ENCODE results near the gene ZNF317. TPM values are rescaled to one million over a fixed set of nuclear protein-coding genes. Genes with fewer than 3 reads are reported as not detected.
A peak's percentile ranks its signal among the peaks of the same experiment; 100 is the strongest.
"Not testable (repeated sequence)": the region's sequence is repeated elsewhere in the genome, so short reads cannot be mapped to it uniquely, and the experiment has no call there.

Gene ZNF317
- total RNA-seq, 1 experiment from 2014 or later: 21.4 TPM

- no peak for DNase-seq (ENCODE audit: low read depth)
These were observed 31.3 kb downstream of the ZNF317 start for GRCh38 chr19:9171393-9171991.

GRCh38 chr19:9175326-9175725, 35.1 kb downstream of the ZNF317 start:
- DNase-seq (ENCODE audit: low read depth): no peak

- DNase-seq (ENCODE audit: low read depth): peak; percentile 17
These were observed 38.7 kb downstream of the ZNF317 start, which contains the start of gene OR7D2 for GRCh38 chr19:9178901-9179300. Gene OR7D2 (plus strand): TSS chr19:9178979. CDS start chr19:9185782, 6,803 bp downstream.

GRCh38 chr19:9183000-9183399, 42.8 kb downstream of the ZNF317 start:
- no peak for DNase-seq (ENCODE audit: low read depth)

DNA sequence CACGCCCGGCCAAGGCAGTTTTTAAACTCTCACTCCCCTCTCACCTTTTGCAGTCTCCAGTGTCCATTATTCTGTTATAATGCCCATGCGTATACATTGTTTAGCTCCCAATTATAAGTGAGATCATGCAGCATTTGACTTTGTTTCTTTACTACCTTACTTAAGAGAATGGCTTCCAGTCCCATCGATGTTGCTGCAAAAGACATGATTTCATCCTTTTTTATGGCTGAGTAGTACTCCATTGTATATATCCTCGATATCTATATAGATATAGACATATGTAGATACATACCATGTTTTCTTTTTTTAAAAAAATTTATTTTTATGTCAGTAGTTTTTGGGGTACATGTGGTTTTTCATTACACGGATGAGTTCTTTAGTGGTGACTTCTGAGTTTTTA, 47.0 kb downstream of the ZNF317 start:
- no peak for DNase-seq (ENCODE audit: low read depth)

- no peak for DNase-seq (ENCODE audit: low read depth)
These were observed 49.3 kb downstream of the ZNF317 start for GRCh38 chr19:9189535-9189934.

DNA sequence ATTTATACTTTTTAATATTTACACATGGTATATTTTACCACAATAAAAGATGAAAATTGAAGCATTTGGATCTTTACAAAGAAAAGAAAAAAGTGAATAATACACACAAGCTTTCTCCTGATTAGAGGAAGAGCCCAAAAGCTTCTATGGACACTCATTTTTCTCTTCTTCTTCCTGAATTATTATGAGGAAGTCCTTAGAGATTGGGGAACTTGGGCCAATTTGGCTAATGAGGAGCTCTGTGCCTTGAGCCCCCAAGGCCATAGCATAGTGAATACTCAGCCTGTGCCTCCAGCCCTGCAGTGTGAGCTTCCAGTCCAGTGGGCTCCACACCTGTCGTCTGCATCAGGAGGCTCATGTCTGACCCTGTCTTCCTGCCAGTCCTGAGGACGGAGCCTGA, 57.8 kb downstream of the ZNF317 start:
- DNase-seq (ENCODE audit: low read depth): not testable (repeated sequence)

- DNase-seq (ENCODE audit: low read depth): peak; percentile 53
These were observed 65.4 kb downstream of the ZNF317 start for GRCh38 chr19:9205501-9206113.

Other genes with a start within 250 kb of the ZNF317 start
- gene MUC16, start 130.0 kb upstream of the ZNF317 start, total RNA-seq (2014; rRNA removed; shearing (Covaris generic)): not detected in 2 replicates
- gene OR1M1, start 53.3 kb upstream of the ZNF317 start, total RNA-seq (2014; rRNA removed; shearing (Covaris generic)): not detected in 2 replicates
- not detected in 2 replicates for gene OR7G2, start 32.9 kb upstream of the ZNF317 start, total RNA-seq (2014; rRNA removed; shearing (Covaris generic))
- not detected in 2 replicates for gene OR7G1, start 24.6 kb upstream of the ZNF317 start, total RNA-seq (2014; rRNA removed; shearing (Covaris generic))
- gene OR7G3, start 13.4 kb upstream of the ZNF317 start, total RNA-seq (2014; rRNA removed; shearing (Covaris generic)): not detected in 2 replicates
- gene OR7D2, start 38.6 kb downstream of the ZNF317 start, total RNA-seq (2014; rRNA removed; shearing (Covaris generic)): not detected in 2 replicates
- not detected in 2 replicates for gene OR7D4, start 79.2 kb downstream of the ZNF317 start, total RNA-seq (2014; rRNA removed; shearing (Covaris generic))
- gene OR7E24, start 110.5 kb downstream of the ZNF317 start, total RNA-seq (2014; rRNA removed; shearing (Covaris generic)): not detected in 2 replicates
- 1.1 and 2.2 TPM in 2 replicates for gene ZNF699, start 169.4 kb downstream of the ZNF317 start, total RNA-seq (2014; rRNA removed; shearing (Covaris generic))
- gene ZNF559, start 183.8 kb downstream of the ZNF317 start, total RNA-seq (2014; rRNA removed; shearing (Covaris generic)): 7.6 and 8.4 TPM in 2 replicates
- 0.19 TPM in 1 of 2 replicates, not detected in the other for gene ZNF177, start 222.6 kb downstream of the ZNF317 start, total RNA-seq (2014; rRNA removed; shearing (Covaris generic))